ENCODE results near the gene HSPG2. TPM values are rescaled to one million over a fixed set of nuclear protein-coding genes. Genes with fewer than 3 reads are reported as not detected.

HSPG2 gene
- total and polyA plus RNA-seq, 2 of the 13 experiments (the other 11 are each of a cell fraction or from before 2014, with no cell fraction given), result 9.1 to 13.1 TPM

GRCh38 chr1:21931171-21932093 lies 5.7 kb downstream of the HSPG2 start (continued):
- TF ChIP-seq ZNF329 (CRISPR knock-in tag; IDR thresholded peaks at IDR 0.05; ENCODE audit: low read depth) (no peak), WIZ (CRISPR knock-in tag; IDR thresholded peaks at IDR 0.05) (no peak), ZNF687 (CRISPR knock-in tag; IDR thresholded peaks at IDR 0.05) (peak; percentile 97), ZNF839 (CRISPR knock-in tag; IDR thresholded peaks at IDR 0.05; ENCODE audit: borderline replicate concordance) (no peak), TP53 (CRISPR knock-in tag; conservative IDR thresholded peaks at IDR 0.05) (0 out of 2 replicates have a peak, but pooled peaks have one; percentile 16), CBX1 (IDR thresholded peaks at IDR 0.05; ENCODE audit: low read depth) (peak; percentile 39), ZNF160 (CRISPR knock-in tag; IDR thresholded peaks at IDR 0.05) (peak; percentile 64; the same call in 1 of the 2 replicates), TERF1 (CRISPR knock-in tag; IDR thresholded peaks at IDR 0.05) (no peak), KLF16 (CRISPR knock-in tag; IDR thresholded peaks at IDR 0.05) (peak in 1 of 2 experiments; percentile 76; a peak in 2 of 4 replicates), KLF15 (CRISPR knock-in tag; IDR thresholded peaks at IDR 0.05; ENCODE audit: borderline replicate concordance) (no peak), KMT2B (CRISPR knock-in tag; IDR thresholded peaks at IDR 0.05) (no peak), ZNF747 (CRISPR knock-in tag; IDR thresholded peaks at IDR 0.05; ENCODE audit: borderline replicate concordance) (peak; percentile 48; the same call in 1 of the 2 replicates), ZNF432 (CRISPR knock-in tag; IDR thresholded peaks at IDR 0.05; ENCODE audit: borderline replicate concordance) (no peak), ZNF367 (CRISPR knock-in tag; IDR thresholded peaks at IDR 0.05; ENCODE audit: borderline replicate concordance) (no peak), HNF1B (CRISPR knock-in tag; IDR thresholded peaks at IDR 0.05) (peak; percentile 82), YEATS2 (CRISPR knock-in tag; IDR thresholded peaks at IDR 0.05; ENCODE audit: borderline replicate concordance) (no peak), MAZ (IDR thresholded peaks at IDR 0.05; ENCODE audit: borderline replicate concordance, low read depth, low read length) (no peak), MAZ (CRISPR knock-in tag; IDR thresholded peaks at IDR 0.05; ENCODE audit: low read depth) (peak; percentile 54), NCOR1 (IDR thresholded peaks at IDR 0.05; ENCODE audit: borderline replicate concordance, low read length) (no peak; the same call in 1 of the 2 replicates), ZNF414 (CRISPR knock-in tag; IDR thresholded peaks at IDR 0.05) (0 out of 2 replicates have a peak, but pooled peaks have one; percentile 28), ZNF121 (CRISPR knock-in tag; IDR thresholded peaks at IDR 0.05) (0 out of 2 replicates have a peak, but pooled peaks have one; percentile 11)
